GM18907 (cell line): ENCODE results near the gene SPON1.
A peak's percentile ranks its signal among the peaks of the same experiment; 100 is the strongest.
"Not testable (repeated sequence)": the region's sequence is repeated elsewhere in the genome, so short reads cannot be mapped to it uniquely, and the experiment has no call there.

ENCODE experiments used
- ATAC-seq: cut with Tn5 transposase; IDR thresholded peaks from one replicate; pipeline ENCODE4 v1.9.1; 2021; ENCODE audit warnings: mild to moderate bottlenecking, moderate library complexity; ENCODE audit not compliant: unreplicated experiment

Gene SPON1

DNA sequence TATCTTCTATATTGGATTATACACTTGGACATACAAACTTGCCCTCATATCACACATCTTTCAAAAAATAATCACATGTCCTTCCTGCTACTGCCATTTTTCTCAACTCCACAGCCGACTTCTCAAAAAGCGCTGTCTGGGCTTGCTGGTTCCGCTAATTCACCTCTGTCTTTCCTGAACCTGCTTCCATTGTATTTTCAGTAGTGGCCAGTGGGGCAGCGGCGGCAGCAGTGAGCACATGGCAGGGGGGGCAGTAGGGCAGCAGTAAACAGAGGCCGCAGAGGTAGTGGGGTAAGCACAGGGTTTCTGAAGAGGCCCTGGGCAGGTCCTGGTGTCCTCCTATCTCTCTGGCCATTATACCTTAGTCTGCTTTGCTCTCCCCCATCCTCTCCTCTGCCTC lies 270.1 kb downstream of the SPON1 start:
- ATAC-seq: no peak

- ATAC-seq: no peak
These were observed 271.9 kb downstream of the SPON1 start for GRCh38 chr11:14234446-14234845.

- no peak for ATAC-seq
These were observed 273.2 kb downstream of the SPON1 start for GRCh38 chr11:14235701-14236100.

- ATAC-seq: peak; percentile 97
These were observed 275.0 kb downstream of the SPON1 start for GRCh38 chr11:14237444-14237961.

GRCh38 chr11:14240221-14240620 lies 277.7 kb downstream of the SPON1 start:
- no peak for ATAC-seq

- no peak for ATAC-seq
These were observed 278.4 kb downstream of the SPON1 start for GRCh38 chr11:14240951-14241350.

GRCh38 chr11:14242187-14242586 lies 279.7 kb downstream of the SPON1 start:
- ATAC-seq: no peak

- no peak for ATAC-seq
These were observed 280.2 kb downstream of the SPON1 start for GRCh38 chr11:14242733-14243132.

DNA sequence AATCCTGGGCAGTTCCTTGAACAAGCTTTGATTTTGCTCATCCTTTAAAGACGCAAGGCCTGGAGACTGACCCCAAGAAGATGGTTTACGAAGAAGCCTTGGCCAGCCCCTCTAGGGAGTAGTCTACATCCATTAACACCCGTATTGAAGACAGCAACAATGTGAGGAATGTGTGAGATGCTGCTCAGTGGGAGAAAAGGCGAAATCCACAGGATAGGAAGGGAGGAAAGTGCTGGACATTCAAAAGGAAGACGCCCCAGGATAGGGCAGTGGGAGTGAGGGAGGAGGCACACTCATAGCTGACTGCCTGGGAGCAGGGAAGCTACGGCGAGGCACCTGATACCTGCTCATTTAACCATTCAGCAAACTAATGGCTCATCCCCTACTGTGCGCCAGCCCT lies 282.4 kb downstream of the SPON1 start:
- no peak for ATAC-seq

- ATAC-seq: no peak
These were observed 282.9 kb downstream of the SPON1 start for GRCh38 chr11:14245444-14245843.

DNA sequence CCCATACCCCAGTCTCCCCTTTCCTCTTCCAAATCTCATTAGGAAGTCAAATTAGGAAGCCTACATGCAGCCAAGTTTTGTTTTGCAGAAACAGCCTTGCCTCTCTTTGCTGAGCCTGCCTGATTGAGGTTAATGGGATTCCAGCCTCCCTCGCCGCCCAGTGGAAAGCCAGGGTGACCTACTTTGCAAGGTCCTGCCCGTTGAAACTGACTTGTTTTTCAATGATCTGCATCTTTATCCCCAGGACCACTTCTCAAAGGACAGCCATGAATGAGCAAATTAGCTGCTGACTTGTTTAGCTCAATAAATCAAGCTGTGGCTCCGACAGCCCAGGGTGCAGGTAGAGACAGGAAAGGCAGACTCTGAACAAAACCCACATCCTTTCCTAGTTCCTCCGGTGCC lies 286.1 kb downstream of the SPON1 start:
- ATAC-seq: no peak

- peak; percentile 52 for ATAC-seq
These were observed 286.8 kb downstream of the SPON1 start for GRCh38 chr11:14249121-14249963.

GRCh38 chr11:14251754-14252153 lies 289.2 kb downstream of the SPON1 start:
- no peak for ATAC-seq

- ATAC-seq: not testable (repeated sequence)
These were observed 290.0 kb downstream of the SPON1 start for GRCh38 chr11:14252501-14252900.

GRCh38 chr11:14253421-14253820 lies 290.9 kb downstream of the SPON1 start:
- no peak for ATAC-seq

DNA sequence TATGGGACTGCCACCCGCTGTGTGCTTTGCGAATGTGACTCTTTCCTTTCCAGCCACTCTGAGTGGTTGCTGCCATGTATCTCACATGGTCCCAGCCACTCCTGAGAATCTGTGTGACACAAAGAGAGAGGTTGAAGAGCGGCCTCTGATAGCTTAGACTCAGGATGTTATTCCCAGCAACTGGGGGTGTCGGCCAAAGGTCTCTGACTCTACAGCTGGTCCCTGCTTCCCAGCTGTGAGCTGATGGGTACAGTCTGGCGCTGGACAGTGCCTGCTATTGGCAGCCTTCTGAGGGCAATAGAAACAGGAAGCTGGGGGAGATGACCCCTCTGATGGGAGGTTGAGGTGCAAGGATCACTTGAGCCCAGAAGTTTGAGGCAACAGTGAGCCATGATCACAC lies 291.3 kb downstream of the SPON1 start:
- ATAC-seq: no peak

DNA sequence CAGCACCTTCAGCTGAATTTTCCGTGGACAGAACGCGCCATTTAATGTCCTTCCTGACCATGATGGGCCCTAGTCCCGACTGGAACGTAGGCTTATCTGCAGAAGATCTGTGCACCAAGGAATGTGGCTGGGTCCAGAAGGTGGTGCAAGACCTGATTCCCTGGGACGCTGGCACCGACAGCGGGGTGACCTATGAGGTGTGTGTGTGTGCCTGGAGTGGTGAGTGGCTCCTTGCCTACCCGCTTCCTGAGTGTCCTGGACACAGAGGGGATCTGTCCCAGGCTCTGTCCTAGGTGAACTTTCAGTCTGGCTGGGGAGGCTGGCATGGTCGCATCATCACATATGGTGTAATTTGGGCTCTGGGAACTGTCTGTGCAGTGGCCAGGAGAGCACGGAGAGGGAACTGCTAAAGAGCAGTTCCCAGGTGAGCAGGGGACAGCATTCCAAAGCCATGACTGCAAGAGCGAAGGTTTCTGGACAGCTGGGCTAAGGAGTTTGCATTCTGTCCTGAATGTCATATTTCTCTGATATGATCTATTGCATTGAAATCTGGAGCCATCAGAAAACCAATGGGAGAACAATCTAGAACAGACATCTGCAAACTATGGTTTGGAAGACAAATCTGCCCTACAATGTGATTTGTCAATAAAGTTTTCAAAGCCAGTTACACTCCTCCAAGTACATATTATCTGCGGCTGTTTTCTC lies 292.2 kb downstream of the SPON1 start:
- ATAC-seq: no peak

DNA sequence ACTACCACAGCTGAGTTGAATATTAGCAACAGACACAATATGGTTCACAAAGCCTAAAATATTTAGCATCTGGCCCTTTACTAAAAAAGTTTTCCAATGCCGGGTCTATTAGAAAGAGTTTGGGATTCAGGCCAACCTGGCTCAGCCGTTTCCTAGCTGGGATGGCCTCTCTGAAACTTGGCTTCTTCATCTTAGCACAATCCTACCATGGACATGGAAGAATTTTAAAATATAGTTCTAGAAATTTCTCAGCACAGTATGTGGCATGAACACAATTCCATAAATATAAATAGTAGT lies 292.7 kb downstream of the SPON1 start:
- no peak for ATAC-seq

- no peak for ATAC-seq
These were observed 295.9 kb downstream of the SPON1 start for GRCh38 chr11:14258221-14258935.

GRCh38 chr11:14259186-14259784 lies 296.8 kb downstream of the SPON1 start:
- no peak for ATAC-seq

DNA sequence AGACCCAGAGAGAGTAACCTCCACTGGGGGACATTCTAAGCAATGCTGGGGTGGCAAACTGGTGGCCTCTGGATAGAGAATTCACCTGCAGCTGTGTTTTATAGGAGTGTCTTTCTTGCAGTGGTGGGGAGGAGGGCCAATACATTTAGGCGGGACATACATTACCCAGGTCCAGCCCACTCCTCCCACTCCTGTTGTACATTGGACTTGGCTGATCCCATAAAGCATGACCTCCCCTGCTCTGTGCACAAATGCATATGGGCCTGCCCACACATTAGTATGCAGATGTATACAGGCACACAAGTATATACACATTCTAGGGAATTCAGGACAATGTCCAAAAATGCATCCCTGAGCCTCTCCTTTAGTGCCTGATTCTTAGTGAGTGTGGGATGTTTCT lies 297.4 kb downstream of the SPON1 start:
- ATAC-seq: no peak
